Hematopoietic multipotent progenitor cell treated with erythropoietin and hydrocortisone succinate and interleukin-3 and kit ligand, for 8 days (in vitro differentiated cells): ENCODE results near the gene GAR1.
"Not testable (repeated sequence)": the region's sequence is repeated elsewhere in the genome, so short reads cannot be mapped to it uniquely, and the experiment has no call there.

Source experiments
- DNase-seq: peaks from one replicate; pipeline ENCODE4 v3.0.0-alpha.2; 2015

The GAR1 gene

DNA sequence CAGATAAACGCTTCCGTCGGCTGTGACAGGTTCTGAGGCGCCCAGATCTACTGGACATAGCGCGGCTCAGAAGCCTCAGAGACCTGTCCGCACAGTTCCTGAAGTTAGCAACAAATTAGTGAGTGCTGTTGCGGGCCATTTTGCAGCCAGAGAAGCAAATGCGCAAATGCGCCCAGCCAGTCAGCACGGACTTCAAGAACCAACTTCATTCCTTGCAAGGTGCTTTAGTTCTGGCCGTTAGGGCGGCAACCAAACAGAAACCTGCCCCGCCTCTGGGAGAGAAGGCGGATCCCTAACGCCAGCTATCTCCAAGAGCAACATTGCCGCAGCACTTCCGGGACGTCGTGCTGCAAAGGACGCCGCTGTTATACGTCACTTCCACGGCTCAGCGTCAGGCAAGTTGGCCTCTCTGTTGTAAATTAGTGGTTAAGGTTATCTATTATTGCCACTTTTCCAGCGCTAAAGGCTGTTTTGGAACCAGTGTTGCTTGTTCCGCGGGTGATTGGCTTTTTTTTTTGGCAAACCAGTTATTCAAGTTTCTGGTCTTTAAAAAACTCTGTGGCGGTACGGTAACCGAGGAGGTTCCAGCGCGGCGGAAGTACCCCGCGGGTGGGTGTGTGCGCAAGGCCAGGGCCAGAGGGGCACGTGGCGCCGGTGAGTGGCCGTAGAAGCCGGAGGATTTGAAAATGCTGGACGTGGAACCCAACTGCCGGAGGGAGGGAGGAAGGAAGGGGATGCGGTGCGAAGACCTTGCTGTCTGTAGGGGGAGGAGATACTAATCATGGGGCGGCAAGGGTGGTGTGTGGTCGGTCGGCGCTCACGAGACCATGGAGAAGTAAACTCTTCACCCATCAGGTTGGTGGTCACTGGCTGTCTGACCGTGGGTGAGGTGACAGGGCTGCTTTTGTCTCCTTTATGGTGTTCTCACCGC is at the start of gene GAR1:
GAR1 (plus strand) TSS at position 612 of the 931 bp plus-strand sequence. CDS start 403 bp downstream, outside the sequence.
- peak; percentile 99 for DNase-seq

DNA sequence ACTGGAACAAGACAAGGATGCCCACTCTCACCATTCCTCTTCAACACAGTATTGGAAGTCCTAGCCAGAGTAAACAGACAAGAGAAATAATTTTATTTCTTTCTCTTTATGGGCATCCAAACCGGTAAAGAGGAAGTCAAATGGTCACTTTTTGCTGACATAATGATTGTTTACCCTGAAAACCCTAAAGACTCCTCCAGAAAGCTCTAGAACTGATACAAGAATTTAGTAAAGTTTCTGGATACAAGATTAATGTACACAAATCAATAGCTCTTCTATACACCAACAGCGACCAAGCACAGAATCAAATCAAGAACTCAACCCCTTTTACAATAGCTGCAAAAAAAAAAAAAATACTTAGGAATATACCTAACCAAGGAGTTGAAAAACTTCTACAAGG is 33.5 kb upstream of the GAR1 start:
- not testable (repeated sequence) for DNase-seq

DNA sequence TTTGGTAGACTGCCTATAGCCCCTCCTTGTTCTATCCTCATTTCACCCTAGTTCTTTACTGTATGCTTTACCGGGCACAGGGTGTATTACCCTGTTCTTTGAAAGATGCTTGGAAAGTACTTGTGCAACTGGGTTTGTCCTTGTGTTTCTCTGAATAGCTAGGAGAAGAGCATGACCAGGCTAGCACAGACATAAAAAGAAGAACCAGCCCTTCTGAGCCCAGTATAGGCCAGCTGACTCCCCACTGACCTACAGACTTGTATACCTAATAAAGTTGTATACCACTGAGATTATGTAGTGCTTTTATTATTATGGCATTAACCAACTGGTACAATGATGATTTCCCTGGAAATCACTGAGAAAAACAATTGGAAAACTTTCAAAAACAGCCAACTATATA is 28.7 kb upstream of the GAR1 start:
- DNase-seq = no peak

GRCh38 chr4:109787807-109788206 is 27.8 kb upstream of the GAR1 start:
- no peak for DNase-seq

DNA sequence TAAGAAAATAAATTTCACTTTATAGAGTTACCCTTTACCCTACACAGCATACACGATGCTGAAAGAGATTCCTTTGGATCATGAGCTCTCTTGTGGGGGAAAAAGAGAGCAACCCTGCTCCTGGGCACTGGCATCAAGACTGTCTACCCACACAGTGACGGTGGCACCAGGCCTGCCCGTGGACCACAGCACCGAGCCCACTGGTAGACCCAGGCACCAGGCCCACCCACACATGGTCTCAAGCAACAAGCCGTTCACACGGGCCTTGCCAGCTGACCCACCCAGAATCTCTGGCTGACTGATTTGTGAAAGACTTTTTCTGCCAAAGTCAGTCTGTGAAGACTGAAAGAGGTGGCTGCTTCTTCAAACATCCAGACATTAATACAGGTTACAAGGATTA is 20.5 kb upstream of the GAR1 start:
- no peak for DNase-seq

DNA sequence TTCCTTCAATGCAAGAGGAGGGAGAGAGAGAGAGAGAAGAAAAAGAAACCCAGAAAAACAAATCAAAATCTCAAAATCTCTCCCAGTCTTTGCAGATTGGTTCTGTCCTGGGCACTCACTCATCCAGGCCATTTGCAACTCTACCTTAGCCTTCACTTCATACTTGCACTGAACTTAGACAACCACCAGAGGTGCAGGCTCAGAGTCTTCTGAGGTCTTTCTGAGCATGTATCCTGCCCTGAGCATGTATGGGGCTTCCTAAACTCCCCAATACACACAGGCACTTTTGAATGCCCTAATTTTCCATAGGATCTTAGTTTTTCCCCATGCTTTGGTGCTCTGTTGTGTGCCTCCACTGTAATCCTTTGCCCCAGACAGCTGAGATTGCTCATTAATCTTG is 16.7 kb upstream of the GAR1 start:
- no peak for DNase-seq

GRCh38 chr4:109801099-109801789 is 14.3 kb upstream of the GAR1 start:
- no peak for DNase-seq

DNA sequence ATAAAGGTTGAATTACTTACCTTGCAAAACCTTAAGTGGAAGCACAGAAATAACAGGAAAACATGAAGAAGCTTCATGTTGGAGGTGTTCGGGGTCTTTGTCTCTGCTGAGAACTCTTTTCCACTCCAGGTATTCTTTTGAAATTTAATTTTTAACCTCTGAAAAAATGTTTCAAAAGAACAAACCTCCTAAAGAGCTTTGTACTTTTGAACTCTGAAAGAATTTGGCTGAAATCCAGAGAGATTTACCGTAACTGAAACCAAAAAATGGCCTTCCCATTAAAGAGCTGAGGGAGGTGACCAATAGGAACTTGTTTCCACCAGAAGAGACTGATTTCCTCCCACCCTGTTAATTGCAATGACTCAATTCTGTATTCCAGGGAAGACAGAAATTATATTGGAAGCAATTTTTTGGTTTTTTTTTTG is 13.7 kb upstream of the GAR1 start, which contains the start of gene CFI:
CFI (minus strand) TSS at position 105 of the 425 bp plus-strand sequence; CDS start at position 77, 28 bp downstream.
- no peak for DNase-seq

GRCh38 chr4:109803924-109804571 is 11.5 kb upstream of the GAR1 start:
- DNase-seq = peak; percentile 81

- DNase-seq = no peak
Observed at GRCh38 chr4:109809655-109810054, 5.9 kb upstream of the GAR1 start.

GRCh38 chr4:109810552-109811387 is 4.8 kb upstream of the GAR1 start:
- DNase-seq = no peak

DNA sequence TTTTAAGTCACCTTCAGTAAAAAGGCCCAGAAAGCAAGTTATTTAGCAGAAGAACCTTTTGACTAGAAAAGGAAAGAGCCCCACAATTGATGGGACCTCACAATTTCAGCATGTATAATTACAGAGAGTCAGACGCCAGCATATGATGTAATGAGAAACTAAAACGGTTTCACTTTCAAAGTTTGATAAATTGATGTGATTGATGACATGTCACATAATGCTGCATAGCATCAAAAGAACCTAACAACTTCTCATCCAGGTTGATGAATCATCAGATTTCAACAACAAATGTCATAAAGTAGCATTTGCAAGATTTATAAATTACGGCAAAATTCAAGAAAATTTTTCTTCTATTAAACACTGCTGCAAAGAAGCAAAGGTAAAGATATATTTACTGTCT is 3.9 kb upstream of the GAR1 start:
- DNase-seq = no peak

- peak; percentile 30 for DNase-seq
Observed at GRCh38 chr4:109816082-109816442, 500 bp downstream of the GAR1 start.

DNA sequence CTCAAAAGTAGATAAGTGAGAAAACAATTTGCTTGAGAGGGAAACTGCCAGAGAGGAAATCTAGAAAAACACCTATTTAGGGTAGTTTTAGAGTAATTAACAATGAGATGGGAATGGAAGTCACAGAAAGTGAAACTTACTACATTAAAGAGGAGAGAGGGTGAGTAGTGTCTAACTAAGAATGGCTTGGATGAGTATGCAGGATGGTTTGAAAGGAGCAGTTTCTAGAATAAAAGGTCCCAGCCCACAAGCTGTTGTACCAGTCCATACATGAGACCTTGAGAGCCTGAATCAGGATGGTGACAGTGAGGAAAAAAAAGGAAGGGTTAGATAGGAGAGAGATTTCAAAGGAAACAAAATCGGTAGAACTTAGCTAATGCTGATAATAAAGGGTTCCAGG is 1.3 kb downstream of the GAR1 start:
- no peak for DNase-seq

DNA sequence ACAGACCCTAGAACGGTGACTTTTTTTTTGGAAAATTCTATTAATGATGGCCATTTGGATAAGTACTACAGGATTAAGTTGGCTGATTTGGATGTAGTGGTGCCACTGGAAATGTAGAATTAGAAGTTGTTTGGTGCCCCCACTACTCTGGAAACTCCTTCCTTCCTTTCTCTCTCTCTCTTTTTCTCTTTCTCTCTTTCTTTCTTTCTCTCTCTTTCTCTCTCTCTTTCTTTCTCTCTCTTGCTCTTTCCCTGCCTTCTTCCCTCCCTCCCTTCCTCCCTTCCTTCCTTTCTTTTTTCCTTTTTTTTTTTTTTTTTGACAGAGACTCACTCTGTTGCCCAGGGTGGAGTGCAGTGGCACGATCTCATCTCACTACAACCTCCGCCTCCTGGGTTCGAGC is 2.7 kb downstream of the GAR1 start:
- no peak for DNase-seq

DNA sequence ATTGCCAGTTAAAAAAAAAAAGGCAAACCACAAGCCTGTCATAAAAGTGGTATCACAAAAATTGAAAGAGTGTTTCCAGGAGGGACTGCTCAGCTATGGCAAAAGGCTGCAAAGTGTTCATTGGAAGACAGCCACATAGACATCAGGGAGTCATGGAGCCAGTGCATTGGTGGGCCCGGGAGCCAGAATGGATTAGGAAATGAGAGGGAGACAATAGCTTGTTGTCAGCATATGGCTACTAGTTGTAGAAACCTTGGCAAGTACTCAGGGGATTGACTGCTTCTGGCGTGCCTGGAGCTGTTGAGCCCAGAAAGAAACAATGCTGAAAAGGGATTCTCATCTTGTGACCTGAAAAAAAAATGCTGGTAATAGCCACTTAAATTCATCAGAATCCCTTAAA is 5.0 kb downstream of the GAR1 start:
- DNase-seq = no peak

DNA sequence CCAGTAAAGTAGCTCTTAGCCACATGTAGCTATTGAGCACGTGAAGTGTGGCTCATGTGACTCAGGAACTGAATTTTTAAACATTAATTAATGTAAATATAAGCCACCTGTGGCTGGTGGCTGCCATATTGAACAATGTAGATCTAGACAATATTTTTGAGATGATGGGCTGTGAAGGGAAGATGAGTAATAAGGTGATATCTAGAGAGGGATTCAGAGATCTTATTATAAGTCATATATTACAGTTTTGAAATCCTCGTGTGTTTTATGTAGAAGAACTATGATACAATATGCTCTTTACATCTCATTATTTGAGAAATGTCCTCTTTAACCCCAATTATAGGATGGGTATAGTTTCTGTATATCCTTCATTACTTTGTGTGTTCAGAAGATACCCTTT is 5.6 kb downstream of the GAR1 start:
- DNase-seq = no peak

- peak; percentile 45 for DNase-seq
Observed at GRCh38 chr4:109826719-109827118, 11.2 kb downstream of the GAR1 start.

DNA sequence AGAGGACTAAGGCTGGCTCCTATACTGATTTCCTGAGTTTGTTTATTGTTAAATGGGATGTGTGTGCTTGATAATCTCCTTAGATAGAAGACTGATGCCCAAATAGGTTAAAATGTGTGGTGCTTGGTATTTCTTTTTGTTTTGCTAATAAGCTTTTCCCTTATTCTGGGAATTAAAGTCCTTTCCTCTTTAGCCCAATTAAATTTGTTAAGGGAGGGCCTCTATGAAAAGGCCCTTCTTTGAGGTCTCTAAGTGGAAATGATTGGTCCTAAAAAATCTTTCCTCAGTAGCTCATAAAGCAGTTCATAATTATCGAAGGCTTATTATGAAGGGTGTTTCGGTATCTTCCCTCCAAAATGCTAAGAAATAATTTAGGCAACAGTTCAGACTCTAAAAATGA is 12.1 kb downstream of the GAR1 start, which contains the start of gene RRH:
RRH (plus strand) TSS at position 301 of the 400 bp plus-strand sequence; CDS start at position 357, 56 bp downstream.
- no peak for DNase-seq

- no peak for DNase-seq
Observed at GRCh38 chr4:109833756-109834155, 18.2 kb downstream of the GAR1 start.

DNA sequence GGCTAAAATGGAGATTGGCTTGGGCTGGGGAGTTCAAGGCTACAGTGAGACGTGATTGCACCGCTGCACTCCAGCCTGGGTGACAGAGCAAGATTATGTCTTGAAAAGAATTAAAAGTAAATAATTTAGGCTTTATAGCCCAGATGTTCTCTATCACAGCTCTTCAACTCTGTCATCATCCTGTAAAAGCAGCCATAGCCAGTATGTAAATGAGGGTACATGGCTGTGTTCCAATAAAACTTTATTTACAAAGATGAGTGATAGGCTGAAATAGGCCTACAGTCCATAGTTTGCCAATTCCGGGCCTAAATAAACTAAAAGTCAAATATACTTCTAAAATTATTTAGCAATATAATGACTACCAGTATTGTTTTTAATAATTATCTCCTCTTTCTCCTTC is 21.4 kb downstream of the GAR1 start:
- no peak for DNase-seq

DNA sequence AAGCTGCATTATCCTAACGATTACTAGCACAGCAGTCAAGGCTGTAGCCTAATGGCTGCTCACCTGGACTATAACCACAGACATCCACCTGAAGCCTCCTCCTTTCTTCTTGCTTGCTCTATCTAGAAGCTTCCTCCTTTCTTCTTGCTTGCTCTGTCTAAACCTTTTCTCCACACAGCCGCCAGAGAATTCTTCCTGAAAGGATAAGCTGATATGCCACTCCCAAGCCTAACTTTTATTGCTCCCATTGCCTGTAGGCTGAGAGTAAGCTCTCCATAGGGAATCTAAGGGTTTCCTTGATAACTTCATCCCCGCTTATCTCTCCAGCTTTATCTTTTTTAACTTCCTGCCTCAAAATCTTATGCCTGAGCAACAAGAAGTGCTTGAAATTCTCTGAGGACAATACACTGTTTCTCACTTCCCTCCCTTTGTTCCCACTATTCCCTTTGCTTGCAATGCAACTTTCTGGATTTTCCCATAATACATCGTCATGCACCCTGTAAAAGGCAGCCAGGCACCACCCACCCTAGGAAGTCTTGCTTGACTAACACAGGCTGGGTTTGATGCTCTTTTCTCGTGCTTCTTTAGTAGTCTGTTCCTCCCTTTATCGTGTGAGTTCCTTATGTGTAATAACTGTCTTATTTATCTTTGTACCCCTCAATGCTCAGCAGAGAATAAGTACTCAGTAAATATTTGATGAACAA is 31.0 kb downstream of the GAR1 start:
- no peak for DNase-seq
